Chondrocyte (in vitro differentiated cells): ENCODE data around the gene C2CD3. TPM values are rescaled to one million over a fixed set of nuclear protein-coding genes. Genes with fewer than 3 reads are reported as not detected.

Source experiments
- DNase-seq: peaks from one replicate; pipeline ENCODE4 v3.0.0; 2021; ENCODE audit warnings: mixed read lengths, low spot score
- H3K27ac Mint-ChIP-seq: one replicate; pipeline ENCODE4 v1.8.0; 2021; ENCODE audit warnings: mild to moderate bottlenecking, moderate library complexity, mixed read lengths; ENCODE audit not compliant: unreplicated experiment
- H3K27me3 Mint-ChIP-seq: 2 replicates; pipeline ENCODE4 v1.8.0; 2021; ENCODE audit warnings: low read depth, mixed read lengths
- H3K36me3 Mint-ChIP-seq: 2 replicates; pipeline ENCODE4 v1.8.0; 2021; ENCODE audit warnings: low read depth, mixed read lengths
- H3K4me1 Mint-ChIP-seq: 2 replicates; pipeline ENCODE4 v1.8.0; 2021; ENCODE audit warnings: low read depth, mild to moderate bottlenecking, mixed read lengths
- H3K4me3 Mint-ChIP-seq: one replicate; pipeline ENCODE4 v1.8.0; 2021; ENCODE audit warnings: mild to moderate bottlenecking, moderate library complexity, mixed read lengths; ENCODE audit not compliant: unreplicated experiment
- H3K9me3 Mint-ChIP-seq: 2 replicates; pipeline ENCODE4 v1.8.0; 2021; ENCODE audit warnings: low read depth, mixed read lengths
- total RNA-seq: library from RNA; stranded (reverse); gene quantifications from 3 replicates; pipeline ENCODE4 v1.2.1, GENCODE V29; 2021
- TF ChIP-seq, protein P1 (sequence below): fragments of 200-600 bp; sonication (generic); IDR thresholded peaks from 2 replicates; pipeline ENCODE4 v1.5.0; 2021; ENCODE audit warnings: antibody characterized with exemption, mild to moderate bottlenecking, moderate library complexity

C2CD3 gene
- total RNA-seq, 1 donor from 2014 or later: 14.7 TPM

DNA sequence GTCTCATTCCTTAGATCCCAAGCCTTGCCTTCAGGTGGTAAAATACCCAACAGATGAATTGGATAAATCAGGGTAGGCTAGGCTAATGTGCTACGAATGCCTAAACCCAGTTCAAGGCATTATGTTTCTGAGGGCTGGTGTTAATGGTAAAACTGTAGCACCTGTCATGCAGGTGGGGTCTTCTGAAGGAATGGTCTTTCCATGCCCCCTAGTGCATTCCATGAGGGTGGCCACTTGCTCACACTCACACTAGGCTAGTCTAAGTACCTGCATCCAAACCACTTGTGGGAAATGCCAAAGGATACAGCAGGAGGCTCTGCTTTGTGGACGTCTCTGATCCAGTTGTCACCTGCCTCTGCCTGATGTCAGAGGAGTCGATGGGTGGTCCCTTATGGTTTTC lies 137.8 kb downstream of the C2CD3 start:
- no peaks in the 10 kb centered on the region for H3K27me3 Mint-ChIP-seq
- peaks cover 31% of the 10 kb centered on the region for H3K36me3 Mint-ChIP-seq
- peaks cover 12% of the 10 kb centered on the region for H3K4me1 Mint-ChIP-seq
- no peaks in the 10 kb centered on the region for H3K9me3 Mint-ChIP-seq
- H3K4me3 Mint-ChIP-seq: no peak overlapping the region
- no peak for DNase-seq
- TF ChIP-seq, protein P1, sequence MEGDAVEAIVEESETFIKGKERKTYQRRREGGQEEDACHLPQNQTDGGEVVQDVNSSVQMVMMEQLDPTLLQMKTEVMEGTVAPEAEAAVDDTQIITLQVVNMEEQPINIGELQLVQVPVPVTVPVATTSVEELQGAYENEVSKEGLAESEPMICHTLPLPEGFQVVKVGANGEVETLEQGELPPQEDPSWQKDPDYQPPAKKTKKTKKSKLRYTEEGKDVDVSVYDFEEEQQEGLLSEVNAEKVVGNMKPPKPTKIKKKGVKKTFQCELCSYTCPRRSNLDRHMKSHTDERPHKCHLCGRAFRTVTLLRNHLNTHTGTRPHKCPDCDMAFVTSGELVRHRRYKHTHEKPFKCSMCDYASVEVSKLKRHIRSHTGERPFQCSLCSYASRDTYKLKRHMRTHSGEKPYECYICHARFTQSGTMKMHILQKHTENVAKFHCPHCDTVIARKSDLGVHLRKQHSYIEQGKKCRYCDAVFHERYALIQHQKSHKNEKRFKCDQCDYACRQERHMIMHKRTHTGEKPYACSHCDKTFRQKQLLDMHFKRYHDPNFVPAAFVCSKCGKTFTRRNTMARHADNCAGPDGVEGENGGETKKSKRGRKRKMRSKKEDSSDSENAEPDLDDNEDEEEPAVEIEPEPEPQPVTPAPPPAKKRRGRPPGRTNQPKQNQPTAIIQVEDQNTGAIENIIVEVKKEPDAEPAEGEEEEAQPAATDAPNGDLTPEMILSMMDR: no peak
- no peak overlapping the region for H3K27ac Mint-ChIP-seq

DNA sequence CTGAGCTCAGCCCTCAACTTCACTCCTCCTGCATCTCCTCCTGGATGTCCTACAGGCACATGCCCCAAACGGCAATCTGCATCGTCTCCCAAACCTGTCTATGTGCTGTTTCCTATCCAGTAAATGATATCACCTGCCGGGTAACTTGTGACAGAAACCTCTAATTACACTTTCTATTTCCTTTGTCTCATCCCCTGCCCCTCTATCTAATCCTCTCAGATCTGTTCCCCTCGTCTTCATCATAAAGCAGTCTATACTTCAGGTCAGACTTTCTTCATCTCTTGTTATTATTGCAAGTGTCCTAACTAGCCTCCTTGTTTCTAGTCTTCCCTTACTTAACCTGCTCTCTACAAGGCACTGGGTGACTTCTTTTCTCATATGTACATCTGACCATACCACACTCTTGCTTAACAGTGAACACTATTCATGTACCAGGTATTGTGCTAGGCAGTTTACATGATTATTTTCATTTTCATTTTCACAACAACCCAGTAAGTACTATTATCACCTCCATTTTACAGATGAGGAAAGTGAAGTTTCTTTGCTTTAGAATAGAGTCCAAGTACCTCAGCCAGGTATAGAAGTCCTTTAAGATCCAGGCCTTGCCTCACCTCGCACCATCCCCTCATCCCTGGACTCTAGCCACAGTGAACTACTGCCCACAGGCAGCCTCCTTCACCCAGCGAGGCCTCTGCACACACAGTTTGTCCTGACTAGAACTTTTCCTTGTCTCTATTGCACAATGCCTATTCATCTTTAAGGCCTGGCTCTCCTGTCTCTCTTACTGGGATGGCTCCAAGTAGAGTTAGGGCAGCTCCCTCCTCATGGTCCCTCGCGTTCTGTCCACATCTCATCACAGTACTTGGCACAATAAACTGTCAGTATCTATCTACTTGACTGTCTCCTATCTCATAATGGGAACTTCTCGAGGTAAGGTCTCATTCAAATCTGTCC lies 139.8 kb downstream of the C2CD3 start:
- Mint-ChIP-seq H3K27ac (no peak overlapping the region), H3K9me3 (no peaks in the 10 kb centered on the region), H3K36me3 (peaks cover 18% of the 10 kb centered on the region), H3K4me1 (peaks cover 18% of the 10 kb centered on the region), H3K4me3 (no peak overlapping the region), H3K27me3 (no peaks in the 10 kb centered on the region)
- TF ChIP-seq, protein P1: no peak
- no peak for DNase-seq

DNA sequence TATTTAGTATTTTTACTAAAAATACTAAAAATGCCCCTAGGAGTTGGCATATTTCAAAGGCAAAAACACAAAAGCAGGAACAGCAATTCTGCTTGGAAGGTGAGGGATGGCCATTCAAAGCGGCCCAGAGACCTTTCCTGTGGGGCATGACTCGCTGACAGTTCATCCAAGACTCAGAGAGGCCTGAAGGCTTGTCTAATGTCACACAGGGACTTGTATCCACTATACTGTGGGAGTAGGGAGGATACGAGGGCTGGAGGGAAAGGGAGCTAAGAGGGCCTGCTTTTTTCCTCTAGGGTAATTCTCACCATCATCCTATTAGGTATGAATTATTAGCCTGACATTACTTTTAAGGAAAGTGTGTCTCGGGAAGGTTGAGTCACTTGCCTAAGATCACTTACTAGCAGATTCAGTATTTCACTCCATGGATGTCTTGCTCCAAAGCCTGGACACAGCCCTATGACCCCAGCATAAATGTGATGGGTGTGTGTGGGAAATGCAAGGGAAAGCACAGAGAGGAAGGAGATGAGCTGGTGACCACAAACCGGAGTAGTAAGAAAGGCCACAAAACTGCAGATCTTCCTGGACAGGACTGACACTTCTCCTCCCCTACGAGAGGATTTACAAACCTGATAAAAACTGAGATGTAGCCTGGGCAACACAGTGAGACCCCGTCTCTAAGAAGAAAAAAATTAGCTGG lies 145.2 kb downstream of the C2CD3 start:
- Mint-ChIP-seq H3K4me1 (peaks cover 31% of the 10 kb centered on the region), H3K36me3 (peaks cover 3% of the 10 kb centered on the region), H3K9me3 (no peaks in the 10 kb centered on the region), H3K27me3 (no peaks in the 10 kb centered on the region), H3K4me3 (no peak overlapping the region), H3K27ac (peak overlapping the region; percentile 94)
- DNase-seq: no peak
- TF ChIP-seq, protein P1: no peak

DNA sequence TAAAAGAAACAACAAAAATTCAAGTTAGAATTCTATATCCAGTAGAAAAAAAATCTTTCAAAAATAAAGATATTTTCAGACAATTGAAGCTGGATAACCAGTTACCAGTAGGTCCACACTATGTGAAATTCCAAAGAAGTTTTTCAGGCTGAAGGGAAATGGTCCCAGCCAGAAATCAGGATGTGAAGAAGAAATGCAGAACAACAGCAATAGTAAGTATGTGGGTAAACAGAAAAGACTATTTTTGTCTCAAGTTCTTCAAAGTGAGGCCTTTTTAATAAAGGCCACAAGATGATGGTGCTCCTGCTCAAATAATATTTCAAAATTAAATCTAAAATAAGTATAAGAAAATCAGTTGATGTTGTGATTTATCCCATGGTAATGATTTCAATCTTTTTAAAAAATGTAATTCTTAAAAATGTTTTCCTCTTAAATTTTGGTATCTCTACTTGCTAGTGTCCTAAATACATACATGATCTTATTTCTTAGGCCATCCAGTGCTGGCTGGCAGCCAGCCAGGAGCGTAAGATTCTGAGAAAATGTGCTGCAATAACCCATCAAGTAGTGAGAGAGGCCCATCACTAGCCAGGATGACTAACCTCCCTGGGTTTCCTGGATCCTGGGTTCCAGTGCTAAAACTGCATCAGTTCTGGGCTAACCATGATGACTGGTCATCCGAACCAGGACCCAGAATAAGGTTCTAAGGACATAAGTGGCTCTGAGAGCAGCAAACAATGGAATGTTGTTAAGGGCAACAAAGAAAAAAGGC lies 146.4 kb downstream of the C2CD3 start:
- H3K4me1 Mint-ChIP-seq: peaks cover 31% of the 10 kb centered on the region
- H3K4me3 Mint-ChIP-seq: no peak overlapping the region
- no peaks in the 10 kb centered on the region for H3K9me3 Mint-ChIP-seq
- no peaks in the 10 kb centered on the region for H3K27me3 Mint-ChIP-seq
- DNase-seq: no peak
- TF ChIP-seq, protein P1: no peak
- H3K36me3 Mint-ChIP-seq: peaks cover 2% of the 10 kb centered on the region
- peak overlapping the region; percentile 94 for H3K27ac Mint-ChIP-seq

DNA sequence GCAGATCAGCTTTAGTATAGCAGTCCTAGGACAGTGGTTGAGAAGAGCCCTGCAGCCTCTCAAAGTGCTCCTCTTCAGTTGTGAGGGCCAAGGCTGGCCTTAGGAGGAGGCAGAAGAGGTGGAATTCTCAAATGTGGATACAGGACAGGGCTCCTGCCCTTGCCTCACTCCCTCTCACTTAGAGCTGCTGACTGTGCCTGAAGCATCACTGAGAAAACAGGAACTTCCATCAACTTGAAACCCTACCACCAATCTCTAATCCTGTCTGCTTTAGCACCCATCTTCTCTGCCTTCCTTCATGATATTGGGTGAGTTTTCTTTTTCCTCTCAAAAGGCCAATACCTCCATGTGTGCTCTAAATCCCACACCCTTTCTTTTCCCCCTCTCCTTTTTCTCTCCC lies 147.5 kb downstream of the C2CD3 start:
- Mint-ChIP-seq H3K4me3 (no peak overlapping the region), H3K9me3 (no peaks in the 10 kb centered on the region), H3K27ac (peak overlapping the region; percentile 62), H3K27me3 (no peaks in the 10 kb centered on the region), H3K4me1 (peaks cover 37% of the 10 kb centered on the region), H3K36me3 (peaks cover 2% of the 10 kb centered on the region)
- no peak for DNase-seq
- TF ChIP-seq, protein P1: no peak
